ENCODE measurements around the gene CTU2.

CTU2 gene

DNA sequence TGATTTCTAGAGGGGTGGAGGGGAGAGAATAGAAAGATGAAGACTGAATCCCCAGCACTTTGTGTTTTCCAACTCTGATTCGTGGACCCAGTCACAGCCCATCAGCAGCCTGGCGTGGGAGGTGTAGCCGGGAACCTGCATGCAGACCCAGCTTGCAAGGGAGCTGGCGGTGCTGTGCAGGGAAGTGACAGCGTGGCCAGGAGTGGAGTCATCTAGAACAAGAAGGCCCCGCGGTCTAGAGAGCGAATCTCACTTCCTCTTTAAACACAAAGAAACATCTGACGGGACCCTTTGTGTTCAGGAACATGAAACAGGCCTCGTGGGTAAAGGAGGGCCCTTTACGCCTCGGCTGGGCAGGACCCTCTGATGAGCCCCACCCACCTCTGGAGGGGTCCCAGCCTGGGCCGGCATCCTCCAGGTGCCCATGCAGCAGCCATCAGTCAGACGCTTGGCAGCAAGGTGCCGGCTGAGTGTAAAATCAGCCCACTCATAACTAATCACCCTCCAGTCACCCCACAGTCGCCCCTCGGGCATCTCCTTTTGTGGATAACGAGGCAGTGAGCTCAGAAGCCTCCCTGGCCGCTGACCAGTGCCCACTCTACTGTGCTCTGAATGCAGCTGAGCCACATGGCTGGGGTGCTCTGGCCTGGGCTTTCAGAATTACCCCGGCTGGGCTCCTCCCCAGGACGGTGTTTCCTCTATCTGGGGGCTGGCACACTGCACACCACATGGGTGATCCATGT, 24.4 kb upstream of the CTU2 start:
- peak; percentile 83 to 87 for DNase-seq

DNA sequence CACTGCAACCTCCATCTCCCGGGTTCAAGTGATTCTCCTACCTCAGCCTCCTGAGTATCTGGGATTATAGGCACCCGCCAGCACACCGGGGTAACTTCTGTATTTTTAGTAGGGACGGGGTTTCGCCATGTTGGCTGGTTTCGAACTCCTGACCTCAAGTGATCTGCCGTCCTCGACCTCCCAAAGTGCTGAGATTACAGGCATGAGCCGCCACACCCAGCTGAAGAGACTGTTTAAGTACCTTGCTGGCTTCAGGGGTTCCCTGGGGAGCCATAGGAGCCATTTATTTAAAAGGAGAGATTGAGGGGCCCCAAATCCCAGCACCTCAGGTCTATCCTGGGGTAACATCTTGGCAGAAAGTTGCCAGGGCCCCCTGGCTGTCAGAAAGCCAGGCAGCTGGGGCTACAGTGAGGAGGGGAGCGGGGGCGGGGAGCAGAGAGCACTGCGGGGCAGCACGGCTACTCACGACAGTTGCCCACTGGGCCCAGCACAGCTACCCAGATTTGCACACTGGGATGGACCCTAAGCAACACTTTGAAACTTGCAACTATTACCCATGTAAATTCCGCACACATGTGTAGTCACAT, 21.6 kb upstream of the CTU2 start:
- DNase-seq = no peak

- peak; percentile 71 to 88 for DNase-seq
Observed at GRCh38 chr16:88685156-88686061, 20.9 kb upstream of the CTU2 start.

DNA sequence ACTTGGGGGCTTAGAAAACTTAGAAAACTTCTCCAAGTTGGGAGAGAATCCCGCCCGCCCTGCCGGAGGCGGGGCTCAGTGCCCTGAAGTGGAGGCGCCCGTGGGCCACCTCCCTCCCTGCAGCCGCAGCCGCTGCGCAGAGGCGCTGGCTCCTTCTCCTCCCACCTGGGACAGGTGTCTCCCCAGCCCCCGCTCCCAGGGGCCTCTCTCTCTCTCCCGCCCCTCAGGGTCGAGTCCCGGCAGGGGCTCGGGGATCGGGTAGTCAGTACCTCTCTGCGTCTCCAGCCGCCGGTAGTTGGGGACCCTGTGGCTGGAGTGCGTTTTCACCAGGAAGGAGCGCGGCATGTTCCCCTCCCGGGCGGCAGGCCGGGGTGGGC, 20.3 kb upstream of the CTU2 start:
- no peak for DNase-seq

GRCh38 chr16:88686439-88687253, 19.7 kb upstream of the CTU2 start, which contains the start of gene SNAI3:
TSS of gene SNAI3 (minus strand) at chr16:88686507. CDS start at chr16:88686406, 101 bp downstream.
- peak; percentile 92 to 96 for DNase-seq

GRCh38 chr16:88687254-88687576, 19.1 kb upstream of the CTU2 start:
- DNase-seq = no peak

- no peak for DNase-seq
Observed at GRCh38 chr16:88687676-88688012, 18.7 kb upstream of the CTU2 start.

- no peak for DNase-seq
Observed at GRCh38 chr16:88688013-88688778, 18.1 kb upstream of the CTU2 start.

- DNase-seq = no peak
Observed at GRCh38 chr16:88690341-88691128, 15.8 kb upstream of the CTU2 start.

DNA sequence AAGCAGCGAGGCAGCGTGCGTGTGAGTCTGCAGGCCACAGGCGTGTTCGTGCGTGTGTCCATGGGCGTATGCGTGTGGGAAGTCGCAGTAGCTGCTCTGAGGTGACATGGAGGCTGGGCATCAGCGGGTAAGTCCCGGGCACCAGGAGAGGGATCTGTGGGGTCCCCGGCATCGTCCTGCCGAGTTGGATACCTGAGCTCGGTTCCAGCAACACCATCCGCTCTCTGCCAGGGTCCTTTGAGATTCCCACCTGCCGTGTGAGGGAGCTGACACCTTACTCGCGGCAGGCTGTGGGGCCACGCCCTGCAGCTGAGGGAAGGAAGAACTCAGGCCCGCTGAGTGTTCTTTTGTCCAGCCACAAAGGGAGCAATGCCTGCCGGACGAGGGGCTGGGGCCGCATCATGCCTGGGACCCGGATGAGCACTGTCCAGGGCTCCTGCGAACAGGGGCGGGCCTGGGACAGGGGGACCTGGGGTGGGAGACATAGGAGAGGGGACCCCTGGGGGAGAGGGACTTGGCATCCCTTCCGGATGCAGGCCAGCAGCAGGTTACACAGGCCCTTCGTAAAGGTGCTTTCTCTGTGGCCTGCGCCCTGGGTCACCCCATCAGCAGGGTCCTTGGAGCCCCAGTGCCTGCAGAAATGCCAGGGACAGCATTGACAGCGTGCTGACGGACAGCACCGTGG, 15.0 kb upstream of the CTU2 start:
- no peak for DNase-seq

GRCh38 chr16:88691924-88692560, 14.3 kb upstream of the CTU2 start:
- peak; percentile 78 to 92 for DNase-seq

- DNase-seq = no peak
Observed at GRCh38 chr16:88692861-88693260, 13.4 kb upstream of the CTU2 start.

- DNase-seq = no peak
Observed at GRCh38 chr16:88693420-88694177, 12.7 kb upstream of the CTU2 start.

DNA sequence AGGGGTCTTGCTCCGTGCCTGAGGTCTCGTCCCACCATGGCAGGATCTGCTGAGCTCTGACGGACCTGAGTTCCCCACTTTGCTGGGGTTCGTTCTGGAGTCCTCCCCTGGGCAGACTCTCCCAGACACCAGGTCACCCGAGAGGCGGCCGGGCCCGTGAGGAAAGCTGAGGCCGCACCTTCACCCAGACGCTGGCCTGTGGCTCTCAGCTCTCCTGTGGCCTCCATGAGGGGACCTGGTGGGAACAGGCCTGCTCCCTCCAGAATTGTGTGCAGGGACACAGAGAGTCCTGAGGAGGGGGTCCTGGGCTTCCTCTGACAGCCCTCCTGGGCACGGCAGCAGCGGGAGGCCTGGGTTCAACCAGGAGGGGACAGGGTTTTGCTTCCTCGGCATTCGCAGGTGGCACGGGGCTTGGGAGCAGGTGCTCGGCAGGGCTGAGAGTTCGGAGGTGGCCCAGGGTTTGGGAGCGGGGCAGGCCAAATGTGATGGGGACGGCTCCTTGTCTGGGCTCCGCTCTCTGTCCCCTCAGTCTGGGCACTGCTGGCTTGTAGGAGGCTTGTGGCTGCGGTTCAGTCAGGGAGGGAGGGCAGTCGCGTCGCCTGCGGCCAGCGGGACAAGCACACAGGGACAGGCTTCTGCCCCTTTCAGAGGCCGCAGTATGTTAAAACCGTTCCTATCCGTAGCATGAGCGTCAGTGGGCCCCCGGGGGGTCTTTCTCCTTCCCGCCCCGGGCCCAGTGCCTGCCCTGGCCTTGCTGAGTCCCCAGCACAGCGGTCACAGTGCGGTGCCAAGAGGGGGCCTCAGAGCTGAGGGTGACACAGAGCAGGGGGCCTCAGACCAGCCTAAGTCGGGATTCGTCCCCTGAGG, 11.8 kb upstream of the CTU2 start:
- DNase-seq = no peak

DNA sequence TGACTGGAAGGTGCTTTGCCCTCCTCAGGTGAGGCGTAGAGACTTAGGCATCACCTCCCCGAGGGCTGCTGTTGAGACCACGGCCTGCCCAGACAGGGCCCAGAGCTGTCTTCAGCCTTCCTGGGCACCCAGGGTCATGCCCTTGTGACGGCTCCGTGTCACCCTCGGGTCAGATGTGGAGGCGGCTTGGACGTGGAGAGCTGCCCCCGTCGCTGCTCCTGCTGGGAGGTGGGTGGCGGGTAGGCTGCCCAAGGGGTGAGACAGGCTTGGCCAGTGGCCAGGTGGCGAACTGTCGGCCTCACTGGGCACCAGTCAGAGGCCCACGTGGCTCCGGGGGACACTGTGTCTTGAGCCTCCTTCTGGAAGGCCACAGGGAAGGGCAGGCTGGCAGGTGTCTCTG, 11.1 kb upstream of the CTU2 start:
- DNase-seq = no peak

- no peak for DNase-seq
Observed at GRCh38 chr16:88695753-88696152, 10.6 kb upstream of the CTU2 start.

DNA sequence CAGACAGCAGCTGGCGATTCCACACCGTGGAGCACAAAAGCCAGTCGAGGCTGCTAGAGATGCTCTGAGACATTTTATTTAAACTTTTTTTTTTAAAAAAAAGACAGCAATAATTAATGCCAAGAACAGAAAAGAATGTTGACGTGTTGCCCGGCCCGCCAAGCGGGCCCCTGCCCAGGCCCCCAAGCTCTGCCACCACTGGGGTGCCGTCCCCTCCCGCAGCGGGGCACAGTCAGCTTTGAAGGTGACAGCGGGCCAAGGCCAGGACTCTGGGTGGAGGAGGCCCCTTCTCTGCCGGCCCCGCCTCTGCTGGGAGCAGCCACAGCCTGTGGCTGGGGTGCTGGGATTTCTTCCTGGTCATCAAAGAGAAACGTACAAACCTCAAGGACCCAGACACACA, 9.9 kb upstream of the CTU2 start:
- DNase-seq = no peak

- DNase-seq = no peak
Observed at GRCh38 chr16:88697116-88697830, 9.0 kb upstream of the CTU2 start.

All from inflammatory macrophage treated with lipopolysaccharide for 1 hour (primary cell).